ENCODE results near the gene TMEM187.

TMEM187 gene

GRCh38 chrX:153972368-153973126 lies at the start of gene TMEM187:
TMEM187 (plus strand) TSS chrX:153972754; CDS start chrX:153982063, 9,309 bp downstream.
- DNase-seq: peak; percentile 82

- DNase-seq: no peak
Observed at GRCh38 chrX:153922932-153923857, 49.4 kb upstream of the TMEM187 start.

GRCh38 chrX:153924149-153924861 lies 48.2 kb upstream of the TMEM187 start:
- DNase-seq: no peak

GRCh38 chrX:153925387-153925738 lies 47.2 kb upstream of the TMEM187 start:
- DNase-seq: no peak

- peak; percentile 22 for DNase-seq
Observed at GRCh38 chrX:153925739-153926551, 46.6 kb upstream of the TMEM187 start, which contains the start of gene ARHGAP4. ARHGAP4 (minus strand) TSS chrX:153926264; CDS start chrX:153926202, 62 bp downstream.

- DNase-seq: no peak
Observed at GRCh38 chrX:153926552-153926857, 46.0 kb upstream of the TMEM187 start.

GRCh38 chrX:153926858-153927671 lies 45.5 kb upstream of the TMEM187 start:
- DNase-seq: peak; percentile 57

- DNase-seq: no peak
Observed at GRCh38 chrX:153927672-153927921, 45.0 kb upstream of the TMEM187 start.

GRCh38 chrX:153927922-153928760 lies 44.4 kb upstream of the TMEM187 start:
- peak; percentile 91 for DNase-seq

GRCh38 chrX:153928846-153929245 lies 43.7 kb upstream of the TMEM187 start:
- no peak for DNase-seq

- no peak for DNase-seq
Observed at GRCh38 chrX:153929576-153929975, 43.0 kb upstream of the TMEM187 start.

- DNase-seq: no peak
Observed at GRCh38 chrX:153930011-153930910, 42.3 kb upstream of the TMEM187 start.

GRCh38 chrX:153931151-153931550 lies 41.4 kb upstream of the TMEM187 start:
- DNase-seq: no peak

GRCh38 chrX:153931748-153932147 lies 40.8 kb upstream of the TMEM187 start:
- DNase-seq: no peak

GRCh38 chrX:153932220-153932915 lies 40.2 kb upstream of the TMEM187 start:
- no peak for DNase-seq

- DNase-seq: no peak
Observed at GRCh38 chrX:153933748-153934147, 38.8 kb upstream of the TMEM187 start.

- DNase-seq: no peak
Observed at GRCh38 chrX:153934148-153934761, 38.3 kb upstream of the TMEM187 start.

- DNase-seq: peak; percentile 59
Observed at GRCh38 chrX:153934762-153935325, 37.7 kb upstream of the TMEM187 start, which contains the start of gene NAA10. NAA10 (minus strand) TSS chrX:153935037; CDS start chrX:153934904, 133 bp downstream.
